HL-60 (cell line): ENCODE measurements around the gene GNAS.
A peak's percentile ranks its signal among the peaks of the same experiment; 100 is the strongest.

ENCODE experiments used
- DNase-seq, 2 experiments: peaks; one replicate each; pipeline ENCODE4 v3.0.0-alpha.2; 2010 to 2020; ENCODE audit warnings: low read depth in 1 of 2, low spot score in 1 of 2
- H3K27ac ChIP-seq: fragments of 250-450 bp; sonication (Bioruptor Pico); replicated peaks from 2 replicates; pipeline ENCODE4 v1.5.1; 2020; ENCODE audit warnings: mild to moderate bottlenecking, moderate library complexity
- H3K27me3 ChIP-seq: fragments of 250-450 bp; sonication (Bioruptor Pico); 2 replicates; pipeline ENCODE4 v1.5.1; 2021; ENCODE audit warnings: mild to moderate bottlenecking, moderate library complexity; ENCODE audit not compliant: insufficient read depth, poor library complexity, severe bottlenecking
- H3K4me3 ChIP-seq: replicated peaks from 2 replicates; pipeline ENCODE4 v1.5.1; 2011; ENCODE audit warnings: mild to moderate bottlenecking, control low read depth, low read length; ENCODE audit not compliant: insufficient read depth
- CTCF ChIP-seq: IDR thresholded peaks from one replicate; pipeline ENCODE4 v1.5.1; 2011; ENCODE audit warnings: low read length, control low read depth, inconsistent platforms; ENCODE audit not compliant: insufficient read depth
- GABPA ChIP-seq: IDR thresholded peaks from 2 replicates; pipeline ENCODE4 v1.6.1; 2012; ENCODE audit warnings: low read depth
- POLR2AphosphoS5 ChIP-seq: IDR thresholded peaks from 2 replicates; pipeline ENCODE4 v1.6.1; 2012; ENCODE audit warnings: low read depth
- SPI1 ChIP-seq: IDR thresholded peaks from 2 replicates; pipeline ENCODE4 v1.6.1; 2012; ENCODE audit warnings: low read depth, mild to moderate bottlenecking, borderline replicate concordance
- TF ChIP-seq, protein P1 (sequence below): IDR thresholded peaks from 2 replicates; pipeline ENCODE4 v1.6.1; 2012; ENCODE audit warnings: low read depth; ENCODE audit not compliant: insufficient replicate concordance

GNAS gene

GRCh38 chr20:58843128-58843556, 9.4 kb upstream of the GNAS start:
- TF ChIP-seq, protein P1, sequence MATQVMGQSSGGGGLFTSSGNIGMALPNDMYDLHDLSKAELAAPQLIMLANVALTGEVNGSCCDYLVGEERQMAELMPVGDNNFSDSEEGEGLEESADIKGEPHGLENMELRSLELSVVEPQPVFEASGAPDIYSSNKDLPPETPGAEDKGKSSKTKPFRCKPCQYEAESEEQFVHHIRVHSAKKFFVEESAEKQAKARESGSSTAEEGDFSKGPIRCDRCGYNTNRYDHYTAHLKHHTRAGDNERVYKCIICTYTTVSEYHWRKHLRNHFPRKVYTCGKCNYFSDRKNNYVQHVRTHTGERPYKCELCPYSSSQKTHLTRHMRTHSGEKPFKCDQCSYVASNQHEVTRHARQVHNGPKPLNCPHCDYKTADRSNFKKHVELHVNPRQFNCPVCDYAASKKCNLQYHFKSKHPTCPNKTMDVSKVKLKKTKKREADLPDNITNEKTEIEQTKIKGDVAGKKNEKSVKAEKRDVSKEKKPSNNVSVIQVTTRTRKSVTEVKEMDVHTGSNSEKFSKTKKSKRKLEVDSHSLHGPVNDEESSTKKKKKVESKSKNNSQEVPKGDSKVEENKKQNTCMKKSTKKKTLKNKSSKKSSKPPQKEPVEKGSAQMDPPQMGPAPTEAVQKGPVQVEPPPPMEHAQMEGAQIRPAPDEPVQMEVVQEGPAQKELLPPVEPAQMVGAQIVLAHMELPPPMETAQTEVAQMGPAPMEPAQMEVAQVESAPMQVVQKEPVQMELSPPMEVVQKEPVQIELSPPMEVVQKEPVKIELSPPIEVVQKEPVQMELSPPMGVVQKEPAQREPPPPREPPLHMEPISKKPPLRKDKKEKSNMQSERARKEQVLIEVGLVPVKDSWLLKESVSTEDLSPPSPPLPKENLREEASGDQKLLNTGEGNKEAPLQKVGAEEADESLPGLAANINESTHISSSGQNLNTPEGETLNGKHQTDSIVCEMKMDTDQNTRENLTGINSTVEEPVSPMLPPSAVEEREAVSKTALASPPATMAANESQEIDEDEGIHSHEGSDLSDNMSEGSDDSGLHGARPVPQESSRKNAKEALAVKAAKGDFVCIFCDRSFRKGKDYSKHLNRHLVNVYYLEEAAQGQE = no peak
- TF ChIP-seq GABPA (no peak), CTCF (no peak), SPI1 (no peak), POLR2AphosphoS5 (no peak)
- H3K4me3 ChIP-seq = no peak overlapping the region
- H3K27ac ChIP-seq = no peak overlapping the region
- no peak for DNase-seq
- peaks cover 43% of the 10 kb centered on the region for H3K27me3 ChIP-seq

DNA sequence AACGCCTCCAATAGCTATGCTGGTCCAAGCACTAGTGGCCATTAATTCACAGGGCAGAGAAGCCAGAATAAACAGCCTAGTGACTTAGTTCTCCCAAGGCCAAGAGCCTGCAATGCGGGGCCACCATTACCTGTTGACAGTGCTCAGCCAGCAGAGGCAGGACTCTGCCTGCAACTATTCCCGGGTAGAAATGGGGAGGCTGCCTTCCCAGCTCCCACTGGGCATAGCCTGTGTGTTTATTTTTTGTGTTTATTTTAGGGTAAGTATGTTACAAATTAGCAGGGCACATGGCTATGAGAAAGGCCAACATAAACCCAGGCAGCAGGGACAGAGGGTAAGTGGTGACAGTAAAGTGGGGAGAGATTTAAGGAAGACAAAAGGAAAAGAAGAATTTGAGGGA, 6.8 kb upstream of the GNAS start:
- H3K27ac ChIP-seq = no peak overlapping the region
- TF ChIP-seq CTCF (no peak), SPI1 (no peak), POLR2AphosphoS5 (no peak), GABPA (no peak)
- TF ChIP-seq, protein P1 = no peak
- DNase-seq = no peak
- H3K4me3 ChIP-seq = no peak overlapping the region
- peaks cover 31% of the 10 kb centered on the region for H3K27me3 ChIP-seq

GRCh38 chr20:58847463-58847862, 5.1 kb upstream of the GNAS start:
- TF ChIP-seq CTCF = no peak
- TF ChIP-seq SPI1 = peak; percentile 88
- H3K4me3 ChIP-seq = no peak overlapping the region
- peak; percentile 12 to 65 for DNase-seq
- no peak overlapping the region for H3K27ac ChIP-seq
- peaks cover 25% of the 10 kb centered on the region for H3K27me3 ChIP-seq

GRCh38 chr20:58850693-58851174, 1.8 kb upstream of the GNAS start, which contains the start of gene GNAS-AS1:
Gene GNAS-AS1, minus strand, starts transcription at chr20:58850902.
- DNase-seq = no peak
- Histone ChIP-seq H3K27me3 (peaks cover 34% of the 10 kb centered on the region), H3K4me3 (no peak within 1 kb of the TSS), H3K27ac (no peak within 1 kb of the TSS)
- TF ChIP-seq, protein P1 = no peak
- no peak for TF ChIP-seq POLR2AphosphoS5
- no peak for TF ChIP-seq GABPA
- TF ChIP-seq SPI1 = no peak
- no peak for TF ChIP-seq CTCF
